ENCODE data around the gene CLEC11A. TPM values are rescaled to one million over a fixed set of nuclear protein-coding genes. Genes with fewer than 3 reads are reported as not detected.

The CLEC11A gene
- total and polyA plus RNA-seq, 9 of the 15 experiments (the other 6 are each of a cell fraction or from before 2014, with no cell fraction given) = 0.39 to 43.9 (median 3.4) TPM

DNA sequence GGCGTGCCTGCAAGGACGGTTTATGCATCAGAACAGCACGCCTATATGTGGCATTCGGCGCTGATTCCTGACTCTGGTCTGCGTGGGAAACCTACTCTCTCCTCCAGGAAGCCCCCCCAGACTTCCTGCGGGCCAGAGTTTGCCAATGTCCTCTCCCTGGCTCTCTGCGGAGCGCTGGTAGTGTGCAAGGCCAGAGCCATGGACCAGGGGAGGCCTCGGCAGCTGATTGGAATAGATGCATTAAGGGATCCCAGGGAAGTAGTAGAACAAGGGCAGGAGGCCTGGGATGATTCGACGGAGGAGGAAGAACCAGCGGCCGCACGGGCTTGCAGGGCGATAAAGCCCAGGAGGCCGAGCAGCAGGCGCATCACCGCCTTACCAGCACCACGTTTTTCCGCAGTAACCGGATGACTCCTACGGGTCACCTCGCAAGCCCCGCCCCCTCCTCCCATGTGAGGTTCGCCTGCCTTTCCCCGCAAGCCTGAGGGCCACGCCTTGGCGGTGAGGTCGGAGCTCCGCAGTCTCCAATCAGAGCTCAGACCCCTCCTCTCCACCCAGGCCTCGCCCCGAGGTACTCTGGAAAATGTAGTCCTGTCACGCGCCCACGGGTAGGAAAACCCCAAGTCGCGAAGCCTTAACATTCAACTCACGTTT lies 5.0 kb downstream of the CLEC11A start (continued):
- no peak for TF ChIP-seq CLOCK (CRISPR knock-in tag; IDR thresholded peaks at IDR 0.05; ENCODE audit: borderline replicate concordance)
- TF ChIP-seq KLF16 (IDR thresholded peaks at IDR 0.05) = 0 out of 2 replicates have a peak, but pooled peaks have one; percentile 21
- no peak for TF ChIP-seq ZNF445 (CRISPR knock-in tag; IDR thresholded peaks at IDR 0.05; ENCODE audit: low read depth)
- 0 out of 2 replicates have a peak, but pooled peaks have one; percentile 22 for TF ChIP-seq NR2C2 (CRISPR knock-in tag; IDR thresholded peaks at IDR 0.05)
- TF ChIP-seq NR2C2 (tag; IDR thresholded peaks at IDR 0.05) = peak; percentile 93
- TF ChIP-seq TCF3 (CRISPR knock-in tag; IDR thresholded peaks at IDR 0.05) = peak; percentile 51
- peak; percentile 34 for TF ChIP-seq NEUROD1 (IDR thresholded peaks at IDR 0.05; ENCODE audit: borderline replicate concordance, low read depth, low read length, partially characterized antibody)
- TF ChIP-seq NR2C1 (IDR thresholded peaks at IDR 0.05) = peak; percentile 77
- TF ChIP-seq NR2C1 (tag; IDR thresholded peaks at IDR 0.05) = peak; percentile 79; the same call in 1 of the 2 replicates
- TF ChIP-seq HIVEP1 (CRISPR knock-in tag; IDR thresholded peaks at IDR 0.05) = no peak
- TF ChIP-seq BCOR (IDR thresholded peaks at IDR 0.05) = peak; percentile 64
- TF ChIP-seq, protein P1, sequence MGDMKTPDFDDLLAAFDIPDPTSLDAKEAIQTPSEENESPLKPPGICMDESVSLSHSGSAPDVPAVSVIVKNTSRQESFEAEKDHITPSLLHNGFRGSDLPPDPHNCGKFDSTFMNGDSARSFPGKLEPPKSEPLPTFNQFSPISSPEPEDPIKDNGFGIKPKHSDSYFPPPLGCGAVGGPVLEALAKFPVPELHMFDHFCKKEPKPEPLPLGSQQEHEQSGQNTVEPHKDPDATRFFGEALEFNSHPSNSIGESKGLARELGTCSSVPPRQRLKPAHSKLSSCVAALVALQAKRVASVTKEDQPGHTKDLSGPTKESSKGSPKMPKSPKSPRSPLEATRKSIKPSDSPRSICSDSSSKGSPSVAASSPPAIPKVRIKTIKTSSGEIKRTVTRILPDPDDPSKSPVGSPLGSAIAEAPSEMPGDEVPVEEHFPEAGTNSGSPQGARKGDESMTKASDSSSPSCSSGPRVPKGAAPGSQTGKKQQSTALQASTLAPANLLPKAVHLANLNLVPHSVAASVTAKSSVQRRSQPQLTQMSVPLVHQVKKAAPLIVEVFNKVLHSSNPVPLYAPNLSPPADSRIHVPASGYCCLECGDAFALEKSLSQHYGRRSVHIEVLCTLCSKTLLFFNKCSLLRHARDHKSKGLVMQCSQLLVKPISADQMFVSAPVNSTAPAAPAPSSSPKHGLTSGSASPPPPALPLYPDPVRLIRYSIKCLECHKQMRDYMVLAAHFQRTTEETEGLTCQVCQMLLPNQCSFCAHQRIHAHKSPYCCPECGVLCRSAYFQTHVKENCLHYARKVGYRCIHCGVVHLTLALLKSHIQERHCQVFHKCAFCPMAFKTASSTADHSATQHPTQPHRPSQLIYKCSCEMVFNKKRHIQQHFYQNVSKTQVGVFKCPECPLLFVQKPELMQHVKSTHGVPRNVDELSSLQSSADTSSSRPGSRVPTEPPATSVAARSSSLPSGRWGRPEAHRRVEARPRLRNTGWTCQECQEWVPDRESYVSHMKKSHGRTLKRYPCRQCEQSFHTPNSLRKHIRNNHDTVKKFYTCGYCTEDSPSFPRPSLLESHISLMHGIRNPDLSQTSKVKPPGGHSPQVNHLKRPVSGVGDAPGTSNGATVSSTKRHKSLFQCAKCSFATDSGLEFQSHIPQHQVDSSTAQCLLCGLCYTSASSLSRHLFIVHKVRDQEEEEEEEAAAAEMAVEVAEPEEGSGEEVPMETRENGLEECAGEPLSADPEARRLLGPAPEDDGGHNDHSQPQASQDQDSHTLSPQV (IDR thresholded peaks at IDR 0.05) = peak; percentile 88
- TF ChIP-seq HNRNPLL (IDR thresholded peaks at IDR 0.05; ENCODE audit: low read depth, low read length, poor library complexity, severe bottlenecking) = peak; percentile 70
- peak; percentile 14; the same call in 1 of the 2 replicates for TF ChIP-seq ZNF436 (CRISPR knock-in tag; IDR thresholded peaks at IDR 0.05)
- TF ChIP-seq CBFA2T3 (IDR thresholded peaks at IDR 0.05) = peak; percentile 20; the same call in 1 of the 2 replicates
- peak; percentile 60; the same call in 1 of the 2 replicates for TF ChIP-seq RAD51 (IDR thresholded peaks at IDR 0.05; ENCODE audit: borderline replicate concordance, low read depth)
- 0 out of 2 replicates have a peak, but pooled peaks have one; percentile 74 for TF ChIP-seq HDAC2 (IDR thresholded peaks at IDR 0.05)
- TF ChIP-seq MTA3 (IDR thresholded peaks at IDR 0.05; ENCODE audit: borderline replicate concordance) = peak; percentile 73; the same call in 1 of the 2 replicates
- TF ChIP-seq JUND (IDR thresholded peaks at IDR 0.05; ENCODE audit: borderline replicate concordance, low read depth, low read length) = peak; percentile 61; the same call in 1 of the 2 replicates
- peak; percentile 61; the same call in 1 of the 3 replicates for TF ChIP-seq JUND (tag; IDR thresholded peaks at IDR 0.05; ENCODE audit: borderline replicate concordance, low read depth, low read length)
